Mammary epithelial cell (primary cell): ENCODE data around the gene FAM200B.

Experiments
- CTCF ChIP-seq, 2 donors: IDR thresholded peaks in 1 of 2; conservative IDR thresholded peaks in 1 of 2; 2 replicates each; pipeline ENCODE4 v1.5.1; 2011 to 2012; ENCODE audit warnings: inconsistent platforms in 2 of 2, low read length in 2 of 2, mild to moderate bottlenecking in 2 of 2, control low read depth in 1 of 2, low read depth in 1 of 2; ENCODE audit not compliant: insufficient read depth in 1 of 2; ENCODE audit errors: extremely low read depth in 1 of 2
- EZH2 ChIP-seq: IDR thresholded peaks from 2 replicates; pipeline ENCODE4 v1.6.1; 2012; ENCODE audit warnings: low read length, inconsistent platforms, borderline replicate concordance

- TF ChIP-seq CTCF (conservative IDR thresholded peaks at IDR 0.05 in 1 of 2, IDR thresholded peaks at IDR 0.05 in 1 of 2; ENCODE audit: extremely low read depth in 1 of 2, insufficient read depth in 1 of 2, low read depth in 1 of 2, low read length in 2 of 2) = no peak
- TF ChIP-seq EZH2 = no peak
Observed at GRCh38 chr4:15695240-15695699, 13.6 kb downstream of the FAM200B start.
